Testis (tissue), 2 donors: ENCODE data around the gene PTGFRN.

Experiments
- POLR2A ChIP-seq: fragments of 450-650 bp; IDR thresholded peaks from one replicate; pipeline ENCODE4 v1.6.1; 2017; ENCODE audit warnings: antibody characterized with exemption, mild to moderate bottlenecking, moderate library complexity
- TF ChIP-seq, protein P1 (sequence below), 3 experiments: fragments of 450-650 bp in 2 of 3; fragments of 200-600 bp in 1 of 3; sonication (generic) in 1 of 3; IDR thresholded peaks; one replicate each; pipeline ENCODE4 v1.5.1; 2016 to 2019; ENCODE audit warnings: antibody characterized with exemption in 3 of 3, mild to moderate bottlenecking in 2 of 3, moderate library complexity in 1 of 3

DNA sequence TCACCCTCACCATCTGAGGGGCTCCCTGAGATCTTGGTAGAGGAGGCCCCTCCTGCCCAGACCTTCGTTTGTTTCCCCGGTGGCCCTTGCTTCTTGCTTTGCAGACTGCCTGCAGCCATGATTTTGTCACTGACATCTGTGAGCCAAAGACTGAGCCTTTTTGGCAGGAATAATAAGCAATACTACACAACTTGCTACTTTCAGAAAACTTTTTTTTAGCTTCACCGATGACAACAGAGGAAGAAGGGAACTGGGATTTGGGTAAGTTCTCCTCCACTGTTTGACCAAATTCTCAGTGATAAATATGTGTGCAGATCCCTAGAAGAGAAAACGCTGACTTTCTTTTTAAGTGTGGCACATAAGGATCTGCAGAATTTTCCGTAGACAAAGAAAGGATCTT, 80.1 kb downstream of the PTGFRN start:
- TF ChIP-seq, protein P1, sequence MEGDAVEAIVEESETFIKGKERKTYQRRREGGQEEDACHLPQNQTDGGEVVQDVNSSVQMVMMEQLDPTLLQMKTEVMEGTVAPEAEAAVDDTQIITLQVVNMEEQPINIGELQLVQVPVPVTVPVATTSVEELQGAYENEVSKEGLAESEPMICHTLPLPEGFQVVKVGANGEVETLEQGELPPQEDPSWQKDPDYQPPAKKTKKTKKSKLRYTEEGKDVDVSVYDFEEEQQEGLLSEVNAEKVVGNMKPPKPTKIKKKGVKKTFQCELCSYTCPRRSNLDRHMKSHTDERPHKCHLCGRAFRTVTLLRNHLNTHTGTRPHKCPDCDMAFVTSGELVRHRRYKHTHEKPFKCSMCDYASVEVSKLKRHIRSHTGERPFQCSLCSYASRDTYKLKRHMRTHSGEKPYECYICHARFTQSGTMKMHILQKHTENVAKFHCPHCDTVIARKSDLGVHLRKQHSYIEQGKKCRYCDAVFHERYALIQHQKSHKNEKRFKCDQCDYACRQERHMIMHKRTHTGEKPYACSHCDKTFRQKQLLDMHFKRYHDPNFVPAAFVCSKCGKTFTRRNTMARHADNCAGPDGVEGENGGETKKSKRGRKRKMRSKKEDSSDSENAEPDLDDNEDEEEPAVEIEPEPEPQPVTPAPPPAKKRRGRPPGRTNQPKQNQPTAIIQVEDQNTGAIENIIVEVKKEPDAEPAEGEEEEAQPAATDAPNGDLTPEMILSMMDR (IDR thresholded peaks at IDR 0.05): no peak
- TF ChIP-seq POLR2A: no peak
